HG02852 (cell line): ENCODE measurements around the gene CLRN2.
A peak's percentile ranks its signal among the peaks of the same experiment; 100 is the strongest.
"Not testable (repeated sequence)": the region's sequence is repeated elsewhere in the genome, so short reads cannot be mapped to it uniquely, and the experiment has no call there.

Experiments
- ATAC-seq: cut with Tn5 transposase; IDR thresholded peaks from one replicate; pipeline ENCODE4 v1.9.1; 2021; ENCODE audit warnings: mild to moderate bottlenecking, moderate library complexity; ENCODE audit not compliant: unreplicated experiment

CLRN2 gene

GRCh38 chr4:17502756-17503155 lies 12.2 kb upstream of the CLRN2 start:
- no peak for ATAC-seq

GRCh38 chr4:17504081-17504480 lies 10.9 kb upstream of the CLRN2 start:
- no peak for ATAC-seq

GRCh38 chr4:17510582-17510981 lies 4.4 kb upstream of the CLRN2 start:
- no peak for ATAC-seq

- no peak for ATAC-seq
Measured at GRCh38 chr4:17511051-17511450, 3.9 kb upstream of the CLRN2 start.

GRCh38 chr4:17511509-17511949 lies 3.4 kb upstream of the CLRN2 start:
- ATAC-seq: peak; percentile 61

- peak; percentile 93 for ATAC-seq
Measured at GRCh38 chr4:17511950-17512795, 2.8 kb upstream of the CLRN2 start, which contains the start of gene QDPR. Gene QDPR (minus strand): TSS chr4:17512090. CDS start chr4:17512054, 36 bp downstream.

- ATAC-seq: no peak
Measured at GRCh38 chr4:17512973-17513665, 1.8 kb upstream of the CLRN2 start.

- no peak for ATAC-seq
Measured at GRCh38 chr4:17515445-17516407, 761 bp downstream of the CLRN2 start.

GRCh38 chr4:17516980-17517379 lies 2.0 kb downstream of the CLRN2 start:
- ATAC-seq: no peak

GRCh38 chr4:17517664-17518063 lies 2.7 kb downstream of the CLRN2 start:
- ATAC-seq: no peak

GRCh38 chr4:17521595-17521994 lies 6.6 kb downstream of the CLRN2 start:
- ATAC-seq: no peak

GRCh38 chr4:17523662-17524061 lies 8.7 kb downstream of the CLRN2 start:
- no peak for ATAC-seq

GRCh38 chr4:17526695-17527477 lies 11.9 kb downstream of the CLRN2 start:
- no peak for ATAC-seq

- ATAC-seq: no peak
Measured at GRCh38 chr4:17528551-17529165, 13.7 kb downstream of the CLRN2 start.

- ATAC-seq: no peak
Measured at GRCh38 chr4:17531538-17532285, 16.7 kb downstream of the CLRN2 start.

GRCh38 chr4:17534705-17535104 lies 19.7 kb downstream of the CLRN2 start:
- ATAC-seq: no peak

- no peak for ATAC-seq
Measured at GRCh38 chr4:17535242-17535641, 20.3 kb downstream of the CLRN2 start.

- no peak for ATAC-seq
Measured at GRCh38 chr4:17535906-17536305, 20.9 kb downstream of the CLRN2 start.

GRCh38 chr4:17537060-17537459 lies 22.1 kb downstream of the CLRN2 start:
- ATAC-seq: not testable (repeated sequence)
